Transverse colon (tissue), 4 donors: Measurements from ENCODE around the gene OBSL1. TPM values are rescaled to one million over a fixed set of nuclear protein-coding genes. Genes with fewer than 3 reads are reported as not detected.

Experiments used
- DNase-seq: peaks from one replicate; pipeline ENCODE4 v3.0.0-alpha.2; 2019
- H3K27ac ChIP-seq, 4 donors: fragments of 200-600 bp; sonication (generic); 2 replicates each; pipeline ENCODE4 v1.5.1; 2016 to 2018; ENCODE audit warnings: inconsistent platforms in 4 of 4
- H3K27me3 ChIP-seq: fragments of 200-600 bp; sonication (generic); 2 replicates; pipeline ENCODE4 v1.5.1; 2017; ENCODE audit warnings: inconsistent platforms
- H3K36me3 ChIP-seq, 4 donors: fragments of 200-600 bp; sonication (generic); 2 replicates each; pipeline ENCODE4 v1.5.1; 2017 to 2019; ENCODE audit warnings: inconsistent platforms in 4 of 4
- H3K4me1 ChIP-seq, 4 donors: fragments of 200-600 bp; sonication (generic); 2 replicates each; pipeline ENCODE4 v1.5.1; 2017 to 2020; ENCODE audit warnings: inconsistent platforms in 4 of 4
- H3K4me3 ChIP-seq, 4 donors: fragments of 200-600 bp; sonication (generic); 1 replicate in 1 of 4; 2 replicates in 3 of 4; pipeline versions ENCODE4 v1.5.1 to v1.6.1; 2017 to 2019; ENCODE audit warnings: inconsistent platforms in 4 of 4
- H3K9me3 ChIP-seq, 2 donors: fragments of 200-600 bp; sonication (generic); 2 replicates each; pipeline ENCODE4 v1.5.1; 2017 to 2019; ENCODE audit warnings: inconsistent platforms in 2 of 2
- EP300 ChIP-seq: sonication (generic); formaldehyde crosslinking; IDR thresholded peaks from one replicate; pipeline ENCODE4 v1.6.1; 2017; ENCODE audit warnings: antibody characterized with exemption, low read depth
- POLR2A ChIP-seq: fragments of 450-650 bp; IDR thresholded peaks from one replicate; pipeline ENCODE4 v1.6.1; 2016; ENCODE audit warnings: antibody characterized with exemption, mild to moderate bottlenecking, moderate library complexity
- POLR2AphosphoS5 ChIP-seq, 3 donors: sonication (generic); formaldehyde crosslinking; IDR thresholded peaks; one replicate each; pipeline ENCODE4 v1.6.1; 2016; ENCODE audit warnings: antibody characterized with exemption in 3 of 3
- WGBS, 2 donors: methylation state at CpG; one replicate each; pipeline ENCODE4 v1.1.5; 2018; ENCODE audit warnings: low coverage in 1 of 2; 5-methylcytosine and 5-hydroxymethylcytosine counted together
- in situ Hi-C, 4 donors: fragments of 200-750 bp; cut with MboI; loops; one replicate each; pipeline versions ENCODE4 v1.15.0 to v1.15.1; 2017; ENCODE audit warnings: low sequenced_read_pairs in 3 of 4, low pct_ligation_motif_present in 1 of 4, low pct_unique_long_range_greater_than_20kb in 1 of 4
- intact Hi-C: fragments of 100-400 bp; cut with DNase I; formaldehyde crosslinking; loops from one replicate; pipeline ENCODE4 v1.15.1; 2023; ENCODE audit warnings: low total_unique reads
- total RNA-seq, 4 donors: library from RNA; depleted of rRNA; stranded (reverse); fragments of >200 nt; gene quantifications; one replicate each; pipeline ENCODE4 v1.1.0, GENCODE V29; 2016
- TF ChIP-seq, protein P1 (sequence below), 5 experiments: fragments of 200-600 bp in 3 of 5; fragments of 450-650 bp in 2 of 5; sonication (generic) in 3 of 5; IDR thresholded peaks; 1 replicate in 2 of 5; 2 replicates in 3 of 5; pipeline ENCODE4 v1.5.1; 2016 to 2017; ENCODE audit warnings: antibody characterized with exemption in 5 of 5, inconsistent platforms in 3 of 5, mild to moderate bottlenecking in 2 of 5, moderate library complexity in 1 of 5

The OBSL1 gene
- total RNA-seq, 4 donors from 2014 or later = 18.1 to 57.2 (median 19.0) TPM

DNA sequence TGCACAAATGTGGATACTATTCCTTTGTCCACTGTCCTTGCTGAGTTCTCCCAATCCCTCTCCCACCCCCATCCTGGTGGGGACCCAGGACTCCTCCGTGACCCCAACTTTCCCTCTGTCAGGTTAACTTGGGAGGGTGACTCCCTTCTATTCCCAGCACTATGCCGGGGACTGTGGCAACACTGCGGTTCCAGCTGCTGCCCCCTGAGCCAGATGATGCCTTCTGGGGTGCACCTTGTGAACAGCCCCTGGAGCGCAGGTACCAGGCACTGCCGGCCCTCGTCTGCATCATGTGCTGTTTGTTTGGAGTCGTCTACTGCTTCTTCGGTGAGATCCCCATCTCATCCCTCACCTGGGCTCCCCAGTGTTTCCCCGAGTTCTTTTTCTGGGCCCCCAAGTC is 26.8 kb downstream of the OBSL1 start:
- no peaks in the 10 kb centered on the region for H3K9me3 ChIP-seq
- H3K36me3 ChIP-seq = peaks cover 0 to 3% (median 0%) of the 10 kb centered on the region in 4 donors
- peaks cover 11 to 30% (median 22%) of the 10 kb centered on the region in 4 donors for H3K4me1 ChIP-seq
- peak overlapping the region in 1 of 4 donors; percentile 75 for H3K4me3 ChIP-seq
- TF ChIP-seq POLR2AphosphoS5 (IDR thresholded peaks at IDR 0.05) = no peak
- TF ChIP-seq, protein P1, sequence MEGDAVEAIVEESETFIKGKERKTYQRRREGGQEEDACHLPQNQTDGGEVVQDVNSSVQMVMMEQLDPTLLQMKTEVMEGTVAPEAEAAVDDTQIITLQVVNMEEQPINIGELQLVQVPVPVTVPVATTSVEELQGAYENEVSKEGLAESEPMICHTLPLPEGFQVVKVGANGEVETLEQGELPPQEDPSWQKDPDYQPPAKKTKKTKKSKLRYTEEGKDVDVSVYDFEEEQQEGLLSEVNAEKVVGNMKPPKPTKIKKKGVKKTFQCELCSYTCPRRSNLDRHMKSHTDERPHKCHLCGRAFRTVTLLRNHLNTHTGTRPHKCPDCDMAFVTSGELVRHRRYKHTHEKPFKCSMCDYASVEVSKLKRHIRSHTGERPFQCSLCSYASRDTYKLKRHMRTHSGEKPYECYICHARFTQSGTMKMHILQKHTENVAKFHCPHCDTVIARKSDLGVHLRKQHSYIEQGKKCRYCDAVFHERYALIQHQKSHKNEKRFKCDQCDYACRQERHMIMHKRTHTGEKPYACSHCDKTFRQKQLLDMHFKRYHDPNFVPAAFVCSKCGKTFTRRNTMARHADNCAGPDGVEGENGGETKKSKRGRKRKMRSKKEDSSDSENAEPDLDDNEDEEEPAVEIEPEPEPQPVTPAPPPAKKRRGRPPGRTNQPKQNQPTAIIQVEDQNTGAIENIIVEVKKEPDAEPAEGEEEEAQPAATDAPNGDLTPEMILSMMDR (IDR thresholded peaks at IDR 0.05) = no peak
- no peak for TF ChIP-seq POLR2A
- peak overlapping the region in 3 of 4 donors; percentile 92 to 94 (median 94) for H3K27ac ChIP-seq
- WGBS, 2 donors = 54 to 100% methylated on average over 1 to 9 of the region's 9 CpGs
- in situ Hi-C loops (no loop called here), intact Hi-C loops (no loop called here)
- H3K27me3 ChIP-seq = no peaks in the 10 kb centered on the region
- DNase-seq = no peak

DNA sequence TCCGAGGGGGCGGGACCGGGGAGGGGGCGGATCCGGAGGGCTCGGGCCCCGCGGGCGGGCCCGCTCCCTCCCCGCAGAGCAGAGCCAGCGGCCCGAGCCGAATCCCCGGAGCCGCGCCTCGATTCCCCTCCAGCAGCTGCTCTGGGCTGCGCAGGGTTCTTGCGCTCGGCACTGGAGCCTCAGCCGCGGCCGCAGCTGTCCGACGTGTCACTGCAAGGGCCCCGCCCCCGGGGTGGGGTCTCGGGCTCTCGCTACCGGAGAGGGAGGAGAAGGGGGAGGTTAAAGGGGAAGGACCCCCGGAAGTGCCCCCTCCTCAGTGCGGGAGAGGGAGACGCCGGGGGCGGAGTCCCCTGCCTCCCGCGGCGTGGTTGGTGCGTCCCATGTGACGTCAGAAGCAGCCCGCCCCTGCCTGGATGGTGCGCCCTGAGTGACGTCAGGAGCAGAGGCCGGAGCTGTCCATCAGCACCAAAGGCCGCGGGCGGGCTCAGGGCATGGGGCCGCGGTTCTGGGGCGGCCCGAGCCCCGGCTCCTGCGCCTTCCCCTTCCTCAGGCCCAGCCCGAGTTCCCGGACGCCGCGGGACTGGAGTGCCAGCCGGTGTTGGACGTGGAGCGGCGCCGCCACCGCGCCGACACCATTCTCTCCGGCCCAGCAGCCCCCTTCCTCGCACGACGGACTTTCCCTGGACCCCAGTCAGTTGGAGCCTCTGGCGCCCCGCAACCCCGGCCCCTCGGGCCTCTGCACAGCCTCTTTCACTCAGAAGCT is 27.6 kb downstream of the OBSL1 start, which contains the start of the genes CHPF and TMEM198:
Gene CHPF, minus strand, starts transcription at position 214 of the 763 bp plus-strand sequence. CDS start 271 bp downstream, outside the sequence.
Gene TMEM198, plus strand, starts transcription at position 433 of the 763 bp plus-strand sequence. CDS start 700 bp downstream, outside the sequence.
- Histone ChIP-seq H3K27me3 (no peaks in the 10 kb centered on the region), H3K36me3 (peaks cover 0 to 4% (median 0%) of the 10 kb centered on the region in 4 donors), H3K4me3 (peak within 1 kb of the TSS; percentile 46 to 82 (median 74)), H3K27ac (peak within 1 kb of the TSS; percentile 92 to 97 (median 94)), H3K4me1 (peaks cover 11 to 30% (median 22%) of the 10 kb centered on the region in 4 donors), H3K9me3 (no peaks in the 10 kb centered on the region)
- in situ Hi-C loops (no loop called here), intact Hi-C loops (no loop called here)
- 3% methylated on average over 49 of the region's 75 CpGs; no CpG with 5 or more reads in 1 of the 2 donors for WGBS, 2 donors
- DNase-seq = peak; percentile 98
- TF ChIP-seq, protein P1 (IDR thresholded peaks at IDR 0.05) = no peak
- TF ChIP-seq POLR2A (peak; percentile 72), POLR2AphosphoS5 (IDR thresholded peaks at IDR 0.05) (peak; percentile 53 to 79 (median 78)), EP300 (no peak)

- H3K9me3 ChIP-seq = no peaks in the 10 kb centered on the region
- 1% methylated on average over 56 of the region's 66 CpGs; no CpG with 5 or more reads in 1 of the 2 donors for WGBS, 2 donors
- peak; percentile 41 for DNase-seq
- H3K4me1 ChIP-seq = peaks cover 11 to 30% (median 22%) of the 10 kb centered on the region in 4 donors
- peaks cover 0 to 4% (median 0%) of the 10 kb centered on the region in 4 donors for H3K36me3 ChIP-seq
- no peaks in the 10 kb centered on the region for H3K27me3 ChIP-seq
- H3K27ac ChIP-seq = peak overlapping the region; percentile 92 to 97 (median 94)
- TF ChIP-seq, protein P1 (IDR thresholded peaks at IDR 0.05) = peak in 1 of 5 experiments; percentile 6
- no peak for TF ChIP-seq POLR2A
- intact Hi-C loops (no loop called here), in situ Hi-C loops (no loop called here)
- peak overlapping the region; percentile 46 to 82 (median 74) for H3K4me3 ChIP-seq
These were observed 28.3 kb downstream of the OBSL1 start for GRCh38 chr2:219542931-219543595.

- intact Hi-C loops = no loop called here
These were observed 29.6 kb downstream of the OBSL1 start for GRCh38 chr2:219541611-219542180.

More at GRCh38 chr2:219541611-219542180, 29.6 kb downstream of the OBSL1 start:
- 9% methylated on average over 44 of the region's 48 CpGs; no CpG with 5 or more reads in 1 of the 2 donors for WGBS, 2 donors
- Histone ChIP-seq H3K27ac (peak overlapping the region; percentile 8 to 94 (median 79)), H3K4me1 (peaks cover 11 to 30% (median 22%) of the 10 kb centered on the region in 4 donors), H3K9me3 (no peaks in the 10 kb centered on the region), H3K27me3 (no peaks in the 10 kb centered on the region), H3K4me3 (peak overlapping the region in 2 of 4 donors; percentile 75 to 82), H3K36me3 (peaks cover 0 to 4% (median 0%) of the 10 kb centered on the region in 4 donors)
- in situ Hi-C loops = no loop called here
- DNase-seq = peak; percentile 93
- TF ChIP-seq EP300 (no peak), POLR2AphosphoS5 (IDR thresholded peaks at IDR 0.05) (peak; percentile 25 to 34 (median 30))
- TF ChIP-seq, protein P1 (IDR thresholded peaks at IDR 0.05) = peak; percentile 92 to 100 (median 96)
